ENCODE data around the gene BICDL1. TPM values are rescaled to one million over a fixed set of nuclear protein-coding genes. Genes with fewer than 3 reads are reported as not detected.

Gene BICDL1
- total and polyA plus RNA-seq, 8 donors = 2.0 to 23.0 (median 6.8) TPM

- FAIRE-seq (no peak), ATAC-seq (no peak), DNase-seq (no peak)
- WGBS, 2 donors = 35 to 36% methylated on average over 12 of the region's 12 CpGs
- Histone ChIP-seq H3K27me3 (no peaks in the 10 kb centered on the region), H3K9me3 (no peaks in the 10 kb centered on the region), H3K36me3 (no peaks in the 10 kb centered on the region), H3K27ac (no peak overlapping the region), H3K4me1 (peaks cover 0 to 7% (median 5%) of the 10 kb centered on the region in 3 donors), H3K4me3 (peak overlapping the region in 2 of 4 donors; percentile 58 to 74)
- intact Hi-C loops (cut with DNase I) = no loop called here
- TF ChIP-seq, protein P1, sequence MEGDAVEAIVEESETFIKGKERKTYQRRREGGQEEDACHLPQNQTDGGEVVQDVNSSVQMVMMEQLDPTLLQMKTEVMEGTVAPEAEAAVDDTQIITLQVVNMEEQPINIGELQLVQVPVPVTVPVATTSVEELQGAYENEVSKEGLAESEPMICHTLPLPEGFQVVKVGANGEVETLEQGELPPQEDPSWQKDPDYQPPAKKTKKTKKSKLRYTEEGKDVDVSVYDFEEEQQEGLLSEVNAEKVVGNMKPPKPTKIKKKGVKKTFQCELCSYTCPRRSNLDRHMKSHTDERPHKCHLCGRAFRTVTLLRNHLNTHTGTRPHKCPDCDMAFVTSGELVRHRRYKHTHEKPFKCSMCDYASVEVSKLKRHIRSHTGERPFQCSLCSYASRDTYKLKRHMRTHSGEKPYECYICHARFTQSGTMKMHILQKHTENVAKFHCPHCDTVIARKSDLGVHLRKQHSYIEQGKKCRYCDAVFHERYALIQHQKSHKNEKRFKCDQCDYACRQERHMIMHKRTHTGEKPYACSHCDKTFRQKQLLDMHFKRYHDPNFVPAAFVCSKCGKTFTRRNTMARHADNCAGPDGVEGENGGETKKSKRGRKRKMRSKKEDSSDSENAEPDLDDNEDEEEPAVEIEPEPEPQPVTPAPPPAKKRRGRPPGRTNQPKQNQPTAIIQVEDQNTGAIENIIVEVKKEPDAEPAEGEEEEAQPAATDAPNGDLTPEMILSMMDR (IDR thresholded peaks at IDR 0.05) = no peak
Measured at GRCh38 chr12:119990382-119990874, 1.4 kb downstream of the BICDL1 start.

DNA sequence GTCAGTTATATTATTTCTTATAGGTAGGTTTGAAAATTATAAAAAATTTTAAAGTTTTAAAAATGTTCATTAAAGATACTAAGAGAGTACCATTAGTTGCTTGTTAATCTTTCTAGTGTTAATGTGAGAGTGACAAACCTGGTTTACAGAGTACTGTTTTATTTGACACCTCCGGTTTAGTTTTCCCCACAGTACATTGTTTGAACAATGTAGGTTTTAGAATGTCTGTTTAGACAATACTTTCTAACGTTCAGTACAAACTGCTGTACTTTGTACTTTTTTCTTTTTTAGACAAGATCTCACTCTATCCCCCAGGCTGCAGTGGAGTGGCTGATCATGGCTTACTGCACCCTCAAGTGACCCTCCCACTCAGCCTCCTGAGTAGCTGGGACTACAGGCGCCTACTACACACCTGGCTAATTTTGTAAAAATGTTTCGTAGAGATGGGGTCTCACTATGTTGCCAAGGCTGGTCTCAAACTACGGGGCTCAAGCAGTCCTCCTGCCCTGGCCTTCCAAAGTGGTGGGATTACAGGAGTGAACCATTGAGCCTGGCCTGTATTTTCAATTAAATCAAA is 3.2 kb downstream of the BICDL1 start:
- Histone ChIP-seq H3K36me3 (no peaks in the 10 kb centered on the region), H3K4me3 (no peak overlapping the region), H3K4me1 (peaks cover 0 to 7% (median 5%) of the 10 kb centered on the region in 3 donors), H3K27me3 (no peaks in the 10 kb centered on the region), H3K9me3 (no peaks in the 10 kb centered on the region), H3K27ac (no peak overlapping the region)
- FAIRE-seq = no peak
- 78 to 79% methylated on average over 5 of the region's 5 CpGs for WGBS, 2 donors
- ATAC-seq = no peak
- TF ChIP-seq, protein P1 (IDR thresholded peaks at IDR 0.05) = no peak
- intact Hi-C loops (cut with DNase I) = no loop called here
- DNase-seq = no peak

DNA sequence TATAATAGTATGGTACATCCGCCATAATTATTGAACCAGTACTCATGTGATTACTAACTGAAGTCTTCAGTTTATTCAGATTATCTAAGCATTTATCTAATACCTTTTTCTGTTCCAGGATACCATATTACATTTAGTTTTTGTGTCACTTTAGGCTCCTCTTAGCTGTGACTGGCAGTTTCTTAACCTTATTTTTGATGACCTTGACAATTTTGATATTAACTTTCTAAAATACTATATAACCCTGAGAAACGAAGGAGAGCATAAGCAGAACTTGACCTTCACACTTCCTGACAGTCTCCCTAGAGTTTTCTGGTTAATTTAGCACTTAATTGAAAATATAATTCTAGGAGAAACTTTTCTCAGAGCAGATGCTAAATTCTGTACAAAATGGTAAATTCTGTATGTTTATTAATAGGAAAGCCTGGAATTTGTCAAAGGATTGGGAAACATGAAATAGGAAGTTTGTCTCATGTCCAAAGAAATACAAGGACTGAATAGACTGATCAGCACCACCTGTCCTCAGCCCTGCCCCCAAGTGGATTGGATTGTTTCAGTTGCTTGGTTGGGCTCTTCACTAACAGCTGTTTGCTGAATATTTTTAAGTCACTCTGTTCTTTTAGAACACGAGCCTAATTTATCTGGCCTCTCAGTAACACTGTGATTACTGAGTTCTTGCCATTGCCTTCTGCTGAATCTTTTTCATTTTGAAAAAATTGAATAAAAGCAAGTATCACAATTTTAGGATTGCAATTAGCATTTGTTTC is 6.0 kb downstream of the BICDL1 start:
- no peak for FAIRE-seq

GRCh38 chr12:119996417-119996816 is 7.4 kb downstream of the BICDL1 start:
- ATAC-seq (no peak), FAIRE-seq (no peak), DNase-seq (no peak)
- Histone ChIP-seq H3K4me3 (no peak overlapping the region), H3K36me3 (no peaks in the 10 kb centered on the region), H3K27ac (no peak overlapping the region), H3K27me3 (no peaks in the 10 kb centered on the region), H3K9me3 (no peaks in the 10 kb centered on the region), H3K4me1 (no peaks in the 10 kb centered on the region)
- TF ChIP-seq, protein P1 (IDR thresholded peaks at IDR 0.05) = no peak
- 92 to 93% methylated on average over 1 of the region's 1 CpG for WGBS, 2 donors
- intact Hi-C loops (cut with DNase I) = no loop called here

More for the DNA sequence above, 6.0 kb downstream of the BICDL1 start:
- ATAC-seq (no peak), DNase-seq (no peak)
- peaks cover 0 to 5% (median 3%) of the 10 kb centered on the region in 3 donors for H3K4me1 ChIP-seq
- H3K36me3 ChIP-seq = no peaks in the 10 kb centered on the region
- TF ChIP-seq, protein P1 (IDR thresholded peaks at IDR 0.05) = no peak
- no peak overlapping the region for H3K27ac ChIP-seq
- H3K4me3 ChIP-seq = no peak overlapping the region
- intact Hi-C loops (cut with DNase I) = no loop called here
- H3K9me3 ChIP-seq = no peaks in the 10 kb centered on the region
- WGBS, 2 donors = 56 to 64% methylated on average over 3 of the region's 3 CpGs
- no peaks in the 10 kb centered on the region for H3K27me3 ChIP-seq

Data from pancreas (tissue), 10 donors.